Skin epidermis (tissue), 12 donors: Measurements from ENCODE around the gene MARS1.
A peak's percentile ranks its signal among the peaks of the same experiment; 100 is the strongest.
"Not testable (repeated sequence)": the region's sequence is repeated elsewhere in the genome, so short reads cannot be mapped to it uniquely, and the experiment has no call there.

Experiments
- H3K27ac ChIP-seq, 21 experiments: fragments of 200-600 bp; sonication (generic) in 11 of 21; one replicate each; pipeline ENCODE4 v1.5.0; 2020; ENCODE audit warnings: mild to moderate bottlenecking in 3 of 21, inconsistent platforms in 2 of 21, moderate library complexity in 2 of 21
- H3K4me3 ChIP-seq, 7 experiments: fragments of 200-600 bp; sonication (generic) in 2 of 7; one replicate each; pipeline ENCODE4 v1.5.0; 2020; ENCODE audit warnings: inconsistent platforms in 2 of 7, mild to moderate bottlenecking in 2 of 7, moderate library complexity in 1 of 7

MARS1 gene

GRCh38 chr12:57483466-57483865 lies 4.4 kb upstream of the MARS1 start:
- Histone ChIP-seq H3K27ac (peak overlapping the region in 1 of 21 experiments; percentile 14), H3K4me3 (no peak overlapping the region)

GRCh38 chr12:57485695-57486094 lies 2.2 kb upstream of the MARS1 start:
- H3K27ac ChIP-seq: no peak overlapping the region
- no peak overlapping the region for H3K4me3 ChIP-seq

GRCh38 chr12:57487055-57487596 lies 742 bp upstream of the MARS1 start:
- Histone ChIP-seq H3K4me3 (peak overlapping the region; percentile 77 to 91 (median 84)), H3K27ac (peak overlapping the region in 9 of 21 experiments; percentile 16 to 93 (median 80))

- H3K27ac ChIP-seq: peak overlapping the region in 20 of 21 experiments; percentile 64 to 95 (median 84)
- H3K4me3 ChIP-seq: peak overlapping the region; percentile 77 to 91 (median 84)
Measured at GRCh38 chr12:57488402-57489156, 711 bp downstream of the MARS1 start.

- H3K27ac ChIP-seq: peak overlapping the region in 5 of 21 experiments; percentile 72 to 95 (median 76)
Measured at GRCh38 chr12:57489157-57489641, 1.3 kb downstream of the MARS1 start.

GRCh38 chr12:57490126-57490525 lies 2.3 kb downstream of the MARS1 start:
- Histone ChIP-seq H3K27ac (no peak overlapping the region), H3K4me3 (no peak overlapping the region)

More at GRCh38 chr12:57489157-57489641, 1.3 kb downstream of the MARS1 start:
- peak overlapping the region in 5 of 7 experiments; percentile 77 to 86 (median 84) for H3K4me3 ChIP-seq

- Histone ChIP-seq H3K4me3 (no peak overlapping the region), H3K27ac (no peak overlapping the region)
Measured at GRCh38 chr12:57491393-57492280, 3.8 kb downstream of the MARS1 start.

GRCh38 chr12:57495051-57495701 lies 7.3 kb downstream of the MARS1 start:
- not testable (repeated sequence) for H3K4me3 ChIP-seq

GRCh38 chr12:57496822-57497221 lies 9.0 kb downstream of the MARS1 start:
- Histone ChIP-seq H3K4me3 (no peak overlapping the region), H3K27ac (no peak overlapping the region)

More at GRCh38 chr12:57495051-57495701, 7.3 kb downstream of the MARS1 start:
- not testable (repeated sequence) for H3K27ac ChIP-seq

- no peak overlapping the region for H3K4me3 ChIP-seq
- no peak overlapping the region for H3K27ac ChIP-seq
Measured at GRCh38 chr12:57497223-57498131, 9.6 kb downstream of the MARS1 start.

- no peak overlapping the region for H3K27ac ChIP-seq
- no peak overlapping the region for H3K4me3 ChIP-seq
Measured at GRCh38 chr12:57498132-57498502, 10.2 kb downstream of the MARS1 start.

- Histone ChIP-seq H3K4me3 (no peak overlapping the region), H3K27ac (no peak overlapping the region)
Measured at GRCh38 chr12:57498571-57498970, 10.7 kb downstream of the MARS1 start.

GRCh38 chr12:57500213-57500612 lies 12.3 kb downstream of the MARS1 start:
- Histone ChIP-seq H3K4me3 (no peak overlapping the region), H3K27ac (no peak overlapping the region)

- H3K4me3 ChIP-seq, H3K27ac ChIP-seq: not testable (repeated sequence)
Measured at GRCh38 chr12:57502311-57502969, 14.6 kb downstream of the MARS1 start.

GRCh38 chr12:57506541-57506940 lies 18.7 kb downstream of the MARS1 start:
- not testable (repeated sequence) for H3K27ac ChIP-seq, H3K4me3 ChIP-seq

- H3K4me3 ChIP-seq, H3K27ac ChIP-seq: not testable (repeated sequence)
Measured at GRCh38 chr12:57507796-57508195, 19.9 kb downstream of the MARS1 start.

- H3K4me3 ChIP-seq: no peak overlapping the region
- no peak overlapping the region for H3K27ac ChIP-seq
Measured at GRCh38 chr12:57511161-57511560, 23.3 kb downstream of the MARS1 start.
